Stimulated activated CD8-positive, alpha-beta memory T cell treated with anti-CD3 and anti-CD28 coated beads, Interleukin-15, amount 100 ng/mL, for 1 hour (primary cell): Measurements from ENCODE around the gene WDR46.
"Not testable (repeated sequence)": the region's sequence is repeated elsewhere in the genome, so short reads cannot be mapped to it uniquely, and the experiment has no call there.

Source experiments
- DNase-seq: peaks from one replicate; pipeline ENCODE4 v3.0.0-alpha.2; 2020; ENCODE audit warnings: low read depth

Gene WDR46

GRCh38 chr6:33288141-33288920 lies 708 bp downstream of the WDR46 start:
- DNase-seq, result no peak

GRCh38 chr6:33286946-33287914 lies 1.8 kb downstream of the WDR46 start:
- no peak for DNase-seq

GRCh38 chr6:33285214-33285613 lies 3.8 kb downstream of the WDR46 start:
- DNase-seq, result not testable (repeated sequence)

- no peak for DNase-seq
Measured at GRCh38 chr6:33280539-33280938, 8.5 kb downstream of the WDR46 start.

GRCh38 chr6:33279971-33280511 lies 9.0 kb downstream of the WDR46 start:
- DNase-seq, result no peak

- no peak for DNase-seq
Measured at GRCh38 chr6:33279257-33279695, 9.8 kb downstream of the WDR46 start.

- DNase-seq, result no peak
Measured at GRCh38 chr6:33278810-33279209, 10.2 kb downstream of the WDR46 start.

GRCh38 chr6:33278392-33278741 lies 10.7 kb downstream of the WDR46 start:
- DNase-seq, result no peak

GRCh38 chr6:33277663-33278391 lies 11.2 kb downstream of the WDR46 start:
- no peak for DNase-seq

GRCh38 chr6:33276864-33277662 lies 12.0 kb downstream of the WDR46 start, which contains the start of gene B3GALT4:
TSS of gene B3GALT4 (plus strand) at chr6:33277123. CDS start at chr6:33277420, 297 bp downstream.
- no peak for DNase-seq

- DNase-seq, result no peak
Measured at GRCh38 chr6:33276581-33276863, 12.5 kb downstream of the WDR46 start.

- DNase-seq, result not testable (repeated sequence)
Measured at GRCh38 chr6:33275795-33276580, 13.1 kb downstream of the WDR46 start.

- no peak for DNase-seq
Measured at GRCh38 chr6:33273924-33274902, 14.8 kb downstream of the WDR46 start.

GRCh38 chr6:33273129-33273923 lies 15.7 kb downstream of the WDR46 start:
- no peak for DNase-seq

- DNase-seq, result no peak
Measured at GRCh38 chr6:33272275-33273128, 16.5 kb downstream of the WDR46 start.

- DNase-seq, result peak; percentile 77
Measured at GRCh38 chr6:33271468-33272274, 17.4 kb downstream of the WDR46 start, which contains the start of the genes RPS18 and VPS52. TSS of gene RPS18 (plus strand) at chr6:33272075. CDS start at chr6:33272120, 45 bp downstream. TSS of gene VPS52 (minus strand) at chr6:33271876. CDS start at chr6:33271675, 201 bp downstream.
